A673 (cell line): ENCODE results near the gene PAM16.

Experiments
- CTCF ChIP-seq: fragments of 300-800, 200-600 bp; sonication (generic); conservative IDR thresholded peaks from 2 replicates; pipeline ENCODE4 v1.5.1; 2017; ENCODE audit warnings: low read depth, mild to moderate bottlenecking, antibody characterized with exemption, low read length, moderate library complexity, mixed read lengths
- EZH2 ChIP-seq: fragments of 200-600 bp; sonication (generic); IDR thresholded peaks from 2 replicates; pipeline ENCODE4 v1.6.1; 2017; ENCODE audit warnings: borderline replicate concordance, low read depth, mild to moderate bottlenecking, mixed read lengths, antibody characterized with exemption, low read length; ENCODE audit not compliant: poor library complexity, severe bottlenecking

DNA sequence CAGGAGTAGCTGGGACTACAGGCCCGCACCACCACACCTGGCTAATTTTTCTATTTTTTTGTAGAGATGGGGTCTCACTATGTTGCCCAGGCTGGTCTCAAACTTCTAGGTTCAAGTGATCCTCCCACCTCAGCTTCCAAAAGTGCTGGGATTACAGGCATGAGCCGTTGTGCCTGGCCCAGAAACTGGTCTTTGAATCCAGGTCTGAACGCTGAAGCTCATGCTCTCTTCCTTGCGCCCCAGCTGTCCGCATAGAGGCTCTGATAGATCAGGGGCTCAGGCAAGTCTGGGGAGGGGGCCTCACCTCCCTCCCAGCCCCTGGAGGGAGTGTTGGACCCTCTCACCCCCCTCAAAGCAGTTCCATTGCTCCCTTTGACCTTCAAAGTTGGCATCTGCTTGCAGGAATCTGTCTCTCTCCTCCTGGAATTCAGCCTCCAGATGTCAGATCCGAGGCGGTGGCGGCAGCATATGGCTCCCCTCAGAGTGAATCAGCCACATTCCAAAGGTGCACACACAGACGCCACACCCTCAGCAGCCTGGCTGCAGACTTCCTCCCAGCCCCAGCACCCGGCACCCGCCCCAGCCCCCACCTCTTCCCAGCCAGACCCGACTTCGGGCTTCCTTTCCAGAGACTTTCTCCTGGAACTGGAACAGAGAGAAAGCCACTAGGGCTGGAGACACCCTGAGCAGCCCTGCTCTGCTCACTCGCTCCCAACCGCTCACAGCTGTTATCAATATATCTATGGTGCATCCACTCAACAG lies 52.2 kb downstream of the PAM16 start:
- TF ChIP-seq CTCF (no peak), EZH2 (no peak)
